Cardiac septum (tissue), 1 donor: ENCODE measurements around the gene PRRC2A. TPM values are rescaled to one million over a fixed set of nuclear protein-coding genes. Genes with fewer than 3 reads are reported as not detected.
A peak's percentile ranks its signal among the peaks of the same experiment; 100 is the strongest.

Source experiments
- DNase-seq: peaks from one replicate; pipeline ENCODE4 v3.0.0-alpha.2; 2020; ENCODE audit warnings: low spot score
- intact Hi-C: fragments of 100-400 bp; cut with DNase I; formaldehyde crosslinking; loops from one replicate; pipeline ENCODE4 v1.14.0; 2022
- total RNA-seq: library from RNA; stranded (reverse); fragmentation: NEBNext Ultra II Directional; extraction: Animal tissue kit (Norgen Biotek cat#: 25700); gene quantifications from one replicate; pipeline ENCODE4 v1.2.1, GENCODE V29; 2021
- donor health status: DM: no; HTN: no; CAD: no.

The PRRC2A gene
- total RNA-seq, 1 donor from 2014 or later = 125 TPM

DNA sequence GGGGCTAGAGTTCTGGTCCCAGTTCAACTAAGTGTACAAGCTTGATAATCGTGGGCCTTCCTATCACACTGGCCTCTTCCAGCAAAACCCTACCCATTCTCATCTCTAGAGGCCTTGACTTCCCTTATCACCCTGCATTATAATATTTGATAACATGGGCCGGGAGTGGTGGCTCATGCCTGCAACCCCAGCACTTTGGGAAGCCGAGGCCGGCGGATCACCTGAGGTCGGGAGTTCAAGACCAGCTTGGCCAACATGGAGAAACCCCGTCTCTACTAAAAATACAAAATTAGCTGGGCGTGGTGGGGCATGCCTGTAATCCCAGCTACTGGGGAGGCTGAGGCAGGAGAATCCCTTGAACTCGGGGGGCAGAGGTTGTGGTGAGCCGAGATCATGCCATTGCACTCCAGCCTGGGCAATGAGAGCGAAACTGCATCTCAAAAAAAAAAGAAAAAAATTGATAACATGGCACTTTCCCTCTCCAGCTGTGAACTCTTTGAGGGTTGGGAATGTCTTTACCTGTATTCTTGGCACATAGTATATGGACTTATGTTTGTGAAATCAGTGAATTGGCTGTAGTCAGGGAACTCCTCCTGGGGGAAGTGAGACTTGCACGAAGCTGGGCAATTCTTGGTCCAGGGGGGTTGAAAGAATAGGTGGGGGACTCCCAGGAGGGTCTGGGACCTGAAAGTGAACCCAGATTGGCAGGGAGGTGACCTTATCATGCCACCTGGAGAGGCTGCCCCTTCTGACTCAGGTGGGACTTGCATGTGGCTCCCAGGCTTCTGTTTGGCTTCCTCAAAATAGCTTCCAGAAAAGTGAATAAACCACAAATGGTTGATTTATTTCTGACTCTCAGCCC lies 41.0 kb downstream of the PRRC2A start:
- DNase-seq = no peak
- intact Hi-C loops = no loop called here

- intact Hi-C loops = no loop called here
- no peak for DNase-seq
These were observed 41.7 kb downstream of the PRRC2A start for GRCh38 chr6:31662124-31662723.

GRCh38 chr6:31663126-31663960 lies 42.8 kb downstream of the PRRC2A start:
- DNase-seq = no peak
- intact Hi-C loops = no loop called here

DNA sequence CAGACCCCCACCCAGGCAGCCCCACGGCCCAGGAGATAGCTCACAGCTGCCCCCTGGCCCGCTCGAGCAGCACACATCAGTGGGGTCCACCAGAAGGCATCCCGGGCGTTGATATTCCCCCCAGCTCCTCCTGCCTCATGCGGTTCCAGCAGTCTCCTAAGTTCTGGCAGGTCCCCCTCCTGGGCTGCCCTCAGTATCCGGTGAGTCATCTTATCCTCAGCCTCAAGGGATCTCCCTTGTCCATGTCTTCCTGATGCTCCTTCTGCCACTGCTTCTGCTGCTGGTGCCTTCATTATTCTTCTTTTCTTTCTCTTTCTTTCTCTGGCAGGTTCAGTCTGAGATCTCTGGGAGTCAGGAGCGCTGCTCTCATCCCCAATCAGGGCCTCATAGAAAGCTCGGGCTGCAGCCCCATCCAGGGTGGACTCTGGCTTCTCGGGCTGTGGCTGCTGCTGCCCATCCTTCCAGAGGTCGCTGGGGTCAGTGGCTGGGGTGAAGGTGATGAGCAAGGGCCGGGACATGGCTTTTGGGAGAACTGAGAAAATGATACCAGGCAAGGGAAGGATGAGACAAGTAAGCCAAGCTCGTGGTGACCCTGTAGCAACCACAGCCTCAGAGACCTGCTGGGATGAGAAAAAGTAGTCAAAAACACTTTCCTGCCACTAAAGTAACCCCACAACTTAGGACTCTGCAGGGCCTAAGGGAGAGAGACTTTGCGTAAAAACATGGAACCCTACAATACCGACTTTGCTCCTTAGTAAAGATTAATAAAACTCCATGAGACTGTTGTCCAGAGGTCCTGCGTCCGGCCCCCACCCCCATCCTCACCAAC lies 43.7 kb downstream of the PRRC2A start:
- no peak for DNase-seq
- intact Hi-C loops = loop anchor here (2.0 kb wide), 1 partner anchor 43 kb away; the partner anchor contains the start of gene PRRC2A

- DNase-seq = peak; percentile 96
- intact Hi-C loops = loop anchor here (1.0 to 2.0 kb wide), 2 partner anchors 13 to 44 kb away; partner anchors contain the start of genes BAG6 and PRRC2A
These were observed 44.4 kb downstream of the PRRC2A start, which contains the start of gene GPANK1 for GRCh38 chr6:31664790-31665500. TSS of gene GPANK1 (minus strand) at chr6:31664997. CDS start at chr6:31664478, 519 bp downstream.

DNA sequence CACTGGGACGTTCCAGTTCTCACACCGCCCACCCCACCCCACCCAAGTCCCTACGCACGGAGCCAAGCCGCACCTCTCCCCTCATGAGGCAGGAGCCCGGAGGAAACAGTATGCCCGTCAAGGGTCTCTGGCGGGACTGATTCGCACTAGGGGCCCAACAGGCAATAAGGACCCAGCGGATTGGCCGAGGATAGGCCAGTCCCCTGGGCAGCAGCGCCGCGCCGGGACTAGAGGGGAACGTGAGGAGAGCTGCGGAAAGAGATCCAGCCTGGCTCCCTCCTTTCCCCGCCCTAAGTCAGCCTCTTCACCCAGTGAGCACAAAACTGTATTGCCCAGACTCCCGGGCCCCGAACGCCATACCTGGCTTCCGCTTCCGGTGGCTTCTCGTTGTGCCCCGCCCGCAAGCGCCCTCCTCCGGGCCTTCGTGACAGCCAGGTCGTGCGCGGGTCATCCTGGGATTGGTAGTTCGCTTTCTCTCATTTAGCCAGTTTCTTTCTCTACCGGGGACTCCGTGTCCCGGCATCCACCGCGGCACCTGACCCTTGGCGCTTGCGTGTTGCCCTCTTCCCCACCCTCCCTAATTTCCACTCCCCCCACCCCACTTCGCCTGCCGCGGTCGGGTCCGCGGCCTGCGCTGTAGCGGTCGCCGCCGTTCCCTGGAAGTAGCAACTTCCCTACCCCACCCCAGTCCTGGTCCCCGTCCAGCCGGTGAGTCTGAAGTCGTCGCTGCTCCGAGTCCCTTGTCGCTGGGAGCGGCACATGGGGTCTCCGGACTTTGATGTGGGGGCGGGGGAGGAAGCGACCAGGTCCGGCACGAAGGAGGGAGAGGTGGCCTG lies 45.2 kb downstream of the PRRC2A start, which contains the start of gene CSNK2B:
Gene CSNK2B (plus strand): TSS at position 580 of the 836 bp plus-strand sequence. CDS start 752 bp downstream, outside the sequence.
- intact Hi-C loops = loop anchor here (1.0 to 2.0 kb wide), 2 partner anchors 13 to 45 kb away; partner anchors contain the start of genes BAG6 and PRRC2A
- peak; percentile 100 for DNase-seq

DNA sequence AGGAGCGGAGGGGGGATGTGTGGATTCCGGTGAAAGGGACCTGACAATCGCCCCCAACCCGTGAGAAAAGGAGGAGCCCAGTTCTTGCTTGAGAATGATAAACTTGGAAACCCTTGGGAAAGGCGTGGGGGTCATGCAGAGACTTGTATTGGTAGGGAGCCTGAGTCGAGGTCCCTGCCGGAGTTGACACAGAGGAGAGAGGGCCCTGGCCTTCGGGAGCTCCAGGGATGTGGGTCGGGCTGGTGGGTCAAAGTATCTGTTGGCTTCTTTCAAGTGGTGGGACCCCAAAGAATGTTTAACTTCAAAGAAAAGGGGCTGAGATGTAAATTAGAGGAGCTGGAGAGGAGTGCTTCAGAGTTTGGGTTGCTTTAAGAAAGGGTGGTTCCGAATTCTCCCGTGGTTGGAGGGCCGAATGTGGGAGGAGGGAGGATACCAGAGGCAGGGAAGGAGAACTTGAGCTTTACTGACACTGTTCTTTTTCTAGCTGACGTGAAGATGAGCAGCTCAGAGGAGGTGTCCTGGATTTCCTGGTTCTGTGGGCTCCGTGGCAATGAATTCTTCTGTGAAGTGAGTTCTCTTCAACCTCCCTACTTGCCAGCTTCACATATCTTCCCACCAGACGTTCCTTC lies 45.9 kb downstream of the PRRC2A start:
- no peak for DNase-seq
- intact Hi-C loops = no loop called here

- DNase-seq = no peak
- intact Hi-C loops = no loop called here
These were observed 49.2 kb downstream of the PRRC2A start, which contains the start of gene LY6G5B for GRCh38 chr6:31669676-31670075. TSS of gene LY6G5B (plus strand) at chr6:31669976. CDS start at chr6:31670951, 975 bp downstream.

DNA sequence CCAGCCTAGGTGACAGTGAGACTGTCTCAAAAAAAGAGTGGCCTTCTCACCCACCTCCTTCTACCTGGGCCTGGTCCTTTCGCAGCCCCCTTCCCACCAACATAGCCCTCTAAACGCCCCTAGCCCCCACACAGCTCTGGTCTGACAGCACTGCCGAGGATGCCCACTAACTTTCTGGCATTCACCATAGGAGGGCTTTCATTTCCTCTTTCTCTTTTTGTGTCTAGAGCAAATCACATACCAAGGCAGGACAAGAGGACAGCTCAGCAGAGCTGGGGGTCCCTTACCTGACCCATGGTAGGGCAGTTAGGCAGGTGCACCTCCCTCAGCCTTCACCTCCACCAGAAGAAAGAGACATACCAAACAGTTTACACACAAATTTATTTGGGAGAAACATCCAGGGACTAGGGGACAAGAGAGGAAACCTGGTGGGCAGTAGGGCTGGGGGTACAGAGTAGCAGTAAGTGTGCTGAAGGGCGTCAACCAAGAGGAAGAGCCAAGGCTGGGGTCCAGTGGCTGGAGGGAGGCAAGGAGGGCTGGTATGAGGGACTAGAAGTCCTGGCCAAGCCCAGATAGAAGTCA lies 55.9 kb downstream of the PRRC2A start:
- intact Hi-C loops = no loop called here
- DNase-seq = no peak

GRCh38 chr6:31676904-31677303 lies 56.4 kb downstream of the PRRC2A start:
- intact Hi-C loops = no loop called here
- no peak for DNase-seq

GRCh38 chr6:31677955-31678354 lies 57.4 kb downstream of the PRRC2A start:
- no peak for DNase-seq
- intact Hi-C loops = no loop called here

GRCh38 chr6:31680226-31681134 lies 60.0 kb downstream of the PRRC2A start, which contains the start of gene LY6G5C:
TSS of gene LY6G5C (minus strand) at chr6:31681067. CDS start at chr6:31680373, 694 bp downstream.
- intact Hi-C loops = loop anchor here (2.0 to 10.0 kb wide), 5 partner anchors 86 to 272 kb away; partner anchors contain the start of genes EHMT2 and NEU1
- peak; percentile 93 for DNase-seq

GRCh38 chr6:31681135-31681671 lies 60.7 kb downstream of the PRRC2A start:
- DNase-seq = no peak
- intact Hi-C loops = loop anchor here (2.0 to 10.0 kb wide), 5 partner anchors 86 to 271 kb away; partner anchors contain the start of genes EHMT2 and NEU1

- intact Hi-C loops = loop anchor here (5.0 to 10.0 kb wide), 3 partner anchors 181 to 269 kb away; partner anchors contain the start of genes EHMT2 and NEU1
- no peak for DNase-seq
These were observed 63.1 kb downstream of the PRRC2A start for GRCh38 chr6:31683591-31683990.

DNA sequence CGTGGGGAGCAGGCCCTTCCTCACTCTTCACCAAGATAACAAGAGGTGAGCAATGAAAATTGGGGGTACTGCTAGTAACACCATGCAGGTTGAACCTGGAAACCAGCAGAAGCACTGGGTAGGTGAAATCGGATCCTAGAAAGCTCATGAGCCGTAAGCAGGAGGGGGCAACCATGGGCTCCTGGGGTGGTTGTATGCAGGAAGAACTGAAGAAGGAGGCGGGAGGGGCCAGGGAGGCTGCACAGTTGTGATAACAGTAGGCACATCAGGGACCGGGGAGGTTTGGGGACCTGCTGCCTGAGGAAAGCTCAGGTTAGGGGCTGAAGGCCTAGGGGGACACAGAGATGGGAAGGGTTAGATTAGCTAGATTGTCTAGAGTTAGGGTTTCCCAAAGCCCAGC lies 66.0 kb downstream of the PRRC2A start:
- intact Hi-C loops = loop anchor here (10.0 kb wide), 1 partner anchor 178 kb away; the partner anchor contains the start of gene NEU1
- DNase-seq = no peak
